Measurements from ENCODE around the gene DLG2.

DLG2 gene

DNA sequence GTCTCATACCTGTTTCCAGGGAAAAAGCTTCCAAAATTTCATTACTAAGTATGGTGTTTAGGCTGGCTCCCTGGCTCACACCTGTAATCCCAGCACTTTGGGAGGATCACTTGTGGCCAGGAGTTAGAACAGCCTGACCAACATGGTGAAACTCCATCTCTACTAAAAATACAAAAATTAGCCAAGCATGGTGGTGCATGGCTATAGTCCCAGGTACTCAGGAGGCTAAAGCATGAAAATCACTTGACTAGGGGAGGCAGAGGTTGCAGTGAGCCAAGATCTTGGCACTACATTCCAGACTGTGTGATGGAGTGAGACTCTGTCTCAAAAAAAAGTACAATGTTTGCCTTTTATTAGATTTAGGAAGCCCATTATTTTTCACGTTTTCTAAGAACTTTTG lies 2009.5 kb downstream of the DLG2 start:
- no peak for DNase-seq (ENCODE audit: low read depth)
- no peak overlapping the region for H3K4me3 ChIP-seq (ENCODE audit: low read length)
- TF ChIP-seq, protein P1, sequence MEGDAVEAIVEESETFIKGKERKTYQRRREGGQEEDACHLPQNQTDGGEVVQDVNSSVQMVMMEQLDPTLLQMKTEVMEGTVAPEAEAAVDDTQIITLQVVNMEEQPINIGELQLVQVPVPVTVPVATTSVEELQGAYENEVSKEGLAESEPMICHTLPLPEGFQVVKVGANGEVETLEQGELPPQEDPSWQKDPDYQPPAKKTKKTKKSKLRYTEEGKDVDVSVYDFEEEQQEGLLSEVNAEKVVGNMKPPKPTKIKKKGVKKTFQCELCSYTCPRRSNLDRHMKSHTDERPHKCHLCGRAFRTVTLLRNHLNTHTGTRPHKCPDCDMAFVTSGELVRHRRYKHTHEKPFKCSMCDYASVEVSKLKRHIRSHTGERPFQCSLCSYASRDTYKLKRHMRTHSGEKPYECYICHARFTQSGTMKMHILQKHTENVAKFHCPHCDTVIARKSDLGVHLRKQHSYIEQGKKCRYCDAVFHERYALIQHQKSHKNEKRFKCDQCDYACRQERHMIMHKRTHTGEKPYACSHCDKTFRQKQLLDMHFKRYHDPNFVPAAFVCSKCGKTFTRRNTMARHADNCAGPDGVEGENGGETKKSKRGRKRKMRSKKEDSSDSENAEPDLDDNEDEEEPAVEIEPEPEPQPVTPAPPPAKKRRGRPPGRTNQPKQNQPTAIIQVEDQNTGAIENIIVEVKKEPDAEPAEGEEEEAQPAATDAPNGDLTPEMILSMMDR (conservative IDR thresholded peaks at IDR 0.05; ENCODE audit: low read depth, low read length): no peak

DNA sequence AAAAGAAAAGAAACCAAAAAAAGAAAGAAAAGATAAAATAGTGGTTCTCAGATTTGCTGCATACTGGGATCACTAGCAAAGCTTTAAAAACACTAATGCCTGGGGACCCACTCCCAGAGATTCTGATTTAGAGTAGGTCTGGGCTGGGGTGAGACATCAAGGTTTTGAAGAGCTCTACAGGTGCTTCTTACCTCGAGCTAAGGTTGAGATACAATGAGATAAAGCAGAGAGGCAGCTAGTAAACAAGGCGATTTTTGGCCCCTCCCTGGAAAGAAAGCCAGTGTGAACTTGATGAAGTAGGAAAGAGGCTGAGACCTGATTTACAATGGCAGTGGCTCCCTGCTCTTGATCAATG lies 2013.4 kb downstream of the DLG2 start:
- H3K4me3 ChIP-seq (ENCODE audit: low read length): no peak overlapping the region
- TF ChIP-seq, protein P1 (conservative IDR thresholded peaks at IDR 0.05; ENCODE audit: low read depth, low read length): no peak
- DNase-seq (ENCODE audit: low read depth): no peak

DNA sequence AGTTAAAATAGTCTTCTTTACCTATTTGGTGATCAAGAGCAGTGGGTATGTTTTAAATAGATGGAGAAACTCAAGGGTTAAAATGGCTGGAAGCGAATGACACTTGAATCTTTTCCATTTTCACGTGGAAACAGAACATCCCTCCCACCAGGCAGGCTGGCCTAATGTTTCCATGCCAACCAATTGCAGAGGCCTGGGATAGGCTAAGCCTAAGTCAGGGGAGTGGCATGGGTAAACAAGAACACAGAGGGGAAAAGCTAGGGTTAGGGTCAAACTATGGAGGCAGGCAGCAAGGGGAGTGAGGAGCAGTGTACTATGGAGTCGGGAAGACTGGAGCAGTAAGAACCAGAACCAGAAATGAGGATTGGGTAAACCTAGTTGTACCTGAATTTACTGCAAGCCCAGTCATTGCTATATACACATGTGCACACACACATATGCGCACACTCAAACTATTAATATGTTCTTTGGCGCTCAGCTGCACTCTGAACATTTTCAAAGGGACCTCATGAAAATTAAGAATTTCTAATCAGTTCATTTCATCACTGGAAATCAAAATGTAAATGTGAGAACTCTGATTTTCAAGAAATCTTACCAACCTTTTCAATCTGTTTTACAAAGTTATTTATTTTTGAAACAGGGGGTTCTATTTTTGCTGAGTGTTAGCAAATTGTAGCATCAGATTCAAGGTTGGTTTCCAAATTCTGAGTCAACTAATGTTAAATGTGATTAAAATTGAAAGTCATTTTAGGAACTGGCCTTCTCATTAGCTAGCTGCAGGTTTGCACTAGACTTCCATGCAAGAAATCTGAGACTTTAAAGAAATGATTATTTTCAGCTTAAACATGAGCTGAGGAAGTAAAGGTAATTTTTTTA lies 2014.0 kb downstream of the DLG2 start:
- no peak overlapping the region for H3K4me3 ChIP-seq (ENCODE audit: low read length)
- no peak for DNase-seq (ENCODE audit: low read depth)
- TF ChIP-seq, protein P1 (conservative IDR thresholded peaks at IDR 0.05; ENCODE audit: low read depth, low read length): no peak

DNA sequence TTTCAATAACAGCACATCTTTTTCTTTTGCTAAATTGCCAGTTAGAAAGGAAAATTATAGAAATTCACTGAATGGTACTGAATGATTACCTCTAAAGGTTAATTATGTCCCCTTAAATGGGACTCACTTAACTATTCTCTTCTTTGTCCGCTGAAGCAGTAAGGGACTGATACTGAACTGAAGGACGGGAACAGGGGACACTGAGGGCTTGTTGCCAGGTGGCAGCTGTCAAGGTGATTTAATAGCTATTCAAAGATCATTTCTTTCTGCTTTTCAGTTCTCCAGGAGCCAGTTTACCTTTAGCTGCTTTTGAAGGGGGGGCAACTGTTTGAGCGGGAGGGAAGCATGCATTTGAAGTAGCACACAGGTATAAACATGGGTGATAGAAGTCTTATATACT lies 2015.5 kb downstream of the DLG2 start:
- no peak overlapping the region for H3K4me3 ChIP-seq (ENCODE audit: low read length)
- TF ChIP-seq, protein P1 (conservative IDR thresholded peaks at IDR 0.05; ENCODE audit: low read depth, low read length): no peak
- no peak for DNase-seq (ENCODE audit: low read depth)

DNA sequence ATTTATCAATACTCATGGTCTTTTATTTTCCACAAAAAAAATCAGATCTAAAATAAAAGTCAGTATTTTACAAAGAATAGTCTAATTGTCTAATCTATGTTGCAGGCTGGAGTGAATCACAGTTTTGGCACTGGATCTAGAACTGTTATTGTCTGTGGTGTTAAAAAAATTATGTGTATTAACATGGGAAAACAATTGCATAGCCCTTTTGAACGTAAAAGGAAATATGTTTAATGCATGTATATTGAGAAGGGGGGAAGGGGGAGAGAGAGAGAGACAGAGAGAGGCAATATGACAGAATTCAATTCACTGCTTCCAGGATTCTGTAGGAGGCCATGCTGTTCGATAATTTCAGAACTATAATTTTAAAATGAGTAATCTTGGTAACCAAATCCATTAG lies 2016.1 kb downstream of the DLG2 start:
- no peak for DNase-seq (ENCODE audit: low read depth)
- no peak overlapping the region for H3K4me3 ChIP-seq (ENCODE audit: low read length)
- TF ChIP-seq, protein P1 (conservative IDR thresholded peaks at IDR 0.05; ENCODE audit: low read depth, low read length): no peak

DNA sequence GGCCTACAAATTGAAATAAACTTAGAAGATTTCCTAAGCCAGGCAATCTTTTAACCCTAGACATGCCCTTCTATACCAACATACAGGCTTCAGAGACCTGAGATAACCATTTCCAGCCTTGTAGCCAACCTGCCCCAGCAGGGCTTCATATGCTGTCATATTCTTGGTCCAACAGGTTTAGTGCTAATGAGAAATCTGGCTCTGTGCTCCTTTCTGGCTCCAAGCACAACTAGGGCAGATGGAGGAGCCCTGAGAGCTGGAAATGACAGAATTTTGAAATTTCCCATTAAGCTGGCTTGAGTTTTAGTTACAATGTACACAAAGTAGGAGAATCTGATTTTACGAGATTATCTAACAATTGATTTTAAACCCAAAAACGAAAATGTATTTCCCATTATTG lies 2018.0 kb downstream of the DLG2 start:
- TF ChIP-seq, protein P1 (conservative IDR thresholded peaks at IDR 0.05; ENCODE audit: low read depth, low read length): no peak
- H3K4me3 ChIP-seq (ENCODE audit: low read length): no peak overlapping the region
- no peak for DNase-seq (ENCODE audit: low read depth)

DNA sequence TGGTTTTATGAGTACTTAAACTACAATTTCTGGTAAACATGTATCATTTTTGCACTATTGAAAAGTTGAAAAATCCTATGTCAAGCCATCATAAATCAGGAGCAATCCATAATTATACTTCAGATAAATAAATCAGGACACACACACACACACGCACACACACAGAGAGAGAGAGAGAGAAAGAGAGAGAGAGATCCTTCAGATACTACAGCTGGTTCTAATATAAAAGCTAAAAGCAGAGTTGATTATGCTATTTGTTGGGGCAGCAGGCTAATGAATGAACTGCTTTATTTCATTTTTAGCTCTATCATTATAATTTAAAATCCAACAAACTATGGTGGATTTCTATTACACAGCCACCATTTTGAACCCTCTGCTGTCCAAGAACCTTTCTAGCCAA lies 2018.6 kb downstream of the DLG2 start:
- no peak overlapping the region for H3K4me3 ChIP-seq (ENCODE audit: low read length)
- DNase-seq (ENCODE audit: low read depth): no peak
- TF ChIP-seq, protein P1 (conservative IDR thresholded peaks at IDR 0.05; ENCODE audit: low read depth, low read length): no peak
